ENCODE measurements around the gene ZNF708.
"Not testable (repeated sequence)": the region's sequence is repeated elsewhere in the genome, so short reads cannot be mapped to it uniquely, and the experiment has no call there.

ZNF708 gene

GRCh38 chr19:21328885-21329605 is at the start of gene ZNF708:
TSS of gene ZNF708 (minus strand) at chr19:21329410. CDS start at chr19:21329212, 198 bp downstream.
- DNase-seq (ENCODE audit: low read depth), result peak; percentile 72

GRCh38 chr19:21362291-21362690 is 33.1 kb upstream of the ZNF708 start:
- DNase-seq (ENCODE audit: low read depth), result no peak

- peak; percentile 72 for DNase-seq (ENCODE audit: low read depth)
These were observed 29.7 kb upstream of the ZNF708 start, which contains the start of gene ZNF738 for GRCh38 chr19:21358768-21359451. TSS of gene ZNF738 (plus strand) at chr19:21359000. CDS start at chr19:21359141, 141 bp downstream.

GRCh38 chr19:21352830-21353229 is 23.6 kb upstream of the ZNF708 start:
- DNase-seq (ENCODE audit: low read depth), result no peak

GRCh38 chr19:21344841-21345240 is 15.6 kb upstream of the ZNF708 start:
- DNase-seq (ENCODE audit: low read depth), result not testable (repeated sequence)

GRCh38 chr19:21335721-21336120 is 6.5 kb upstream of the ZNF708 start:
- no peak for DNase-seq (ENCODE audit: low read depth)

GRCh38 chr19:21328406-21328805 is 804 bp downstream of the ZNF708 start:
- DNase-seq (ENCODE audit: low read depth), result no peak

GRCh38 chr19:21326169-21326568 is 3.0 kb downstream of the ZNF708 start:
- no peak for DNase-seq (ENCODE audit: low read depth)

GRCh38 chr19:21323000-21323399 is 6.2 kb downstream of the ZNF708 start:
- DNase-seq (ENCODE audit: low read depth), result no peak

- no peak for DNase-seq (ENCODE audit: low read depth)
These were observed 6.7 kb downstream of the ZNF708 start for GRCh38 chr19:21322528-21322927.

GRCh38 chr19:21321996-21322395 is 7.2 kb downstream of the ZNF708 start:
- DNase-seq (ENCODE audit: low read depth), result no peak

GRCh38 chr19:21321134-21321533 is 8.1 kb downstream of the ZNF708 start:
- DNase-seq (ENCODE audit: low read depth), result no peak

GRCh38 chr19:21317821-21318220 is 11.4 kb downstream of the ZNF708 start:
- no peak for DNase-seq (ENCODE audit: low read depth)

- DNase-seq (ENCODE audit: low read depth), result no peak
These were observed 14.5 kb downstream of the ZNF708 start for GRCh38 chr19:21314676-21315075.

GRCh38 chr19:21312807-21313206 is 16.4 kb downstream of the ZNF708 start:
- not testable (repeated sequence) for DNase-seq (ENCODE audit: low read depth)

- no peak for DNase-seq (ENCODE audit: low read depth)
These were observed 20.4 kb downstream of the ZNF708 start for GRCh38 chr19:21308773-21309172.

GRCh38 chr19:21306881-21307479 is 22.2 kb downstream of the ZNF708 start:
- DNase-seq (ENCODE audit: low read depth), result not testable (repeated sequence)

- not testable (repeated sequence) for DNase-seq (ENCODE audit: low read depth)
These were observed 35.4 kb downstream of the ZNF708 start for GRCh38 chr19:21293768-21294167.

- DNase-seq (ENCODE audit: low read depth), result no peak
These were observed 59.4 kb downstream of the ZNF708 start for GRCh38 chr19:21269813-21270212.

GRCh38 chr19:21264891-21265290 is 64.3 kb downstream of the ZNF708 start:
- no peak for DNase-seq (ENCODE audit: low read depth)

- DNase-seq (ENCODE audit: low read depth), result no peak
These were observed 64.8 kb downstream of the ZNF708 start for GRCh38 chr19:21264416-21264815.

GRCh38 chr19:21260848-21261381 is 68.3 kb downstream of the ZNF708 start:
- DNase-seq (ENCODE audit: low read depth), result not testable (repeated sequence)

Measured in activated T-cell treated with anti-CD3 and anti-CD28 coated beads for 48 hours (primary cell).